GM12801 (cell line): ENCODE data around the gene MEGF11.

Experiments
- CTCF ChIP-seq: IDR thresholded peaks from one replicate; pipeline ENCODE4 v1.5.1; 2011; ENCODE audit warnings: control low read depth; ENCODE audit not compliant: insufficient read length; ENCODE audit errors: extremely low read depth

Gene MEGF11

DNA sequence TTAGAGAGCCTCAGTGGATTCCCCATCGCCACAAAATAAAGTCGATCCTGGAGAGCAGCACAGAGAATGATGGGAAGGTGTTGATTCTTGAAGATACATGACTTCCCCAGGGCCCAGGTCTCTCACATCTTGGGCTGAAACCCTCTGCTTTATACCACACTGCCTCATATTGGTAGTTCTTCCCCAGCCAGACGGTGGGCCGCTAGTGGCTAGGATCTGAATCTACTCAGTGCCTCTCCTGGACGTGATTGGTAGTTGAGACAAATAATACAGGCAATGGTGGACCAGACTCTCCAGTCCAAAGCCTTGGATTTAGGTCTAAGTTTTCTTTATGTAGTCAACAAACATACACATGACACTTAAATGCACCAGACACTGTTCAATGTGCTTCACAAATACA, 334.6 kb downstream of the MEGF11 start:
- no peak for TF ChIP-seq CTCF

- TF ChIP-seq CTCF = no peak
Measured at GRCh38 chr15:65918357-65918920, 335.1 kb downstream of the MEGF11 start.

DNA sequence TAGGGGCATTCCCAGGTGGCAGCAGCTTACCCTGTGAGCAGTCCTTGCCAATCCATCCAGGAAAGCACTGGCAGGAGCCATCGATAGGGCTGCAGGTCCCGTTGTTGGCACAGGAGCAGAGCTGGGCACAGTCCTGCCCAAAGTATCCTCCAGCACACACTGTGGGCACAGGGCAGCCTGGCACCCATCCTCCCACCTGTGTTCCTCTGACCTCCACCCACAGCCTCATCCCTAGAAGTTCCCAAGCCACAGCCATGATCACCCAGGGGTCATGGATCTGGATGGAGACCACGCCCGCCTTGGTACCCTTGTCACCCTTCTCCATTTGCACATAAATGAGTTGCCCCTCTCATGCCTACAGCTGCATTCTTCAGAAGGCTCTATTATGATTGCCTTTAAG, 335.6 kb downstream of the MEGF11 start:
- TF ChIP-seq CTCF = no peak

DNA sequence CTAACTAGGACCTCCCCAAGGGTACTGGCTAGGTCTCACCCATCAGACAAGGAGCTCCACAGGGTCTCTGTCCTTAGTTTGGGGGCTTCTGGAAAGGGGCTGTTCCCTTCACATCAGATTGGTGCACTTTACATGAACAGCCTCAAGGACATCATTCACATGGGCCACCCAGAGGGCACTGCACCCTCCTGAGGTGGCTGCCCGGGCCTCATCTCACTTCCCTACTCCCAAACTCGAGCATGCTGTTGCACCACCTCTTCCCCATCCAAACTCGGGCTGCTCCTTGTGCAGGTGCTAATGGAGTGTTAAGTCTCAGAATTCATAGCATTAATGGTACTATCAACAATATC, 336.2 kb downstream of the MEGF11 start:
- no peak for TF ChIP-seq CTCF

GRCh38 chr15:65916664-65917406, 336.7 kb downstream of the MEGF11 start:
- no peak for TF ChIP-seq CTCF

- no peak for TF ChIP-seq CTCF
Measured at GRCh38 chr15:65916041-65916663, 337.4 kb downstream of the MEGF11 start.

- TF ChIP-seq CTCF = no peak
Measured at GRCh38 chr15:65914981-65915925, 338.3 kb downstream of the MEGF11 start.
